ENCODE results near the gene UGGT2.
"Not testable (repeated sequence)": the region's sequence is repeated elsewhere in the genome, so short reads cannot be mapped to it uniquely, and the experiment has no call there.

The UGGT2 gene

GRCh38 chr13:96046449-96047126 is 6.6 kb downstream of the UGGT2 start:
- DNase-seq (ENCODE audit: low read depth in 2 of 2), result not testable (repeated sequence)

GRCh38 chr13:96044238-96044637 is 9.0 kb downstream of the UGGT2 start:
- DNase-seq (ENCODE audit: low read depth in 2 of 2), result no peak

- DNase-seq (ENCODE audit: low read depth in 2 of 2), result no peak
These were observed 11.7 kb downstream of the UGGT2 start for GRCh38 chr13:96041326-96042110.

- no peak for DNase-seq (ENCODE audit: low read depth in 2 of 2)
These were observed 16.7 kb downstream of the UGGT2 start for GRCh38 chr13:96036515-96036914.

GRCh38 chr13:96034662-96035061 is 18.5 kb downstream of the UGGT2 start:
- no peak for DNase-seq (ENCODE audit: low read depth in 2 of 2)

- no peak for DNase-seq (ENCODE audit: low read depth in 2 of 2)
These were observed 19.8 kb downstream of the UGGT2 start for GRCh38 chr13:96033220-96034015.

GRCh38 chr13:96032717-96033116 is 20.5 kb downstream of the UGGT2 start:
- DNase-seq (ENCODE audit: low read depth in 2 of 2), result no peak

GRCh38 chr13:96029002-96029401 is 24.2 kb downstream of the UGGT2 start:
- DNase-seq (ENCODE audit: low read depth in 2 of 2), result no peak

- DNase-seq (ENCODE audit: low read depth in 2 of 2), result no peak
These were observed 25.7 kb downstream of the UGGT2 start for GRCh38 chr13:96027496-96027895.

GRCh38 chr13:96025283-96025682 is 27.9 kb downstream of the UGGT2 start:
- no peak for DNase-seq (ENCODE audit: low read depth in 2 of 2)

GRCh38 chr13:96020931-96021330 is 32.3 kb downstream of the UGGT2 start:
- DNase-seq (ENCODE audit: low read depth in 2 of 2), result no peak

GRCh38 chr13:96020155-96020575 is 33.0 kb downstream of the UGGT2 start:
- no peak for DNase-seq (ENCODE audit: low read depth in 2 of 2)

GRCh38 chr13:96018135-96018534 is 35.1 kb downstream of the UGGT2 start:
- DNase-seq (ENCODE audit: low read depth in 2 of 2), result no peak

- no peak for DNase-seq (ENCODE audit: low read depth in 2 of 2)
These were observed 41.8 kb downstream of the UGGT2 start for GRCh38 chr13:96011291-96011872.

GRCh38 chr13:96003304-96003703 is 49.9 kb downstream of the UGGT2 start:
- DNase-seq (ENCODE audit: low read depth in 2 of 2), result no peak

- no peak for DNase-seq (ENCODE audit: low read depth in 2 of 2)
These were observed 50.7 kb downstream of the UGGT2 start for GRCh38 chr13:96002322-96003131.

- DNase-seq (ENCODE audit: low read depth in 2 of 2), result no peak
These were observed 53.1 kb downstream of the UGGT2 start for GRCh38 chr13:96000069-96000468.

GRCh38 chr13:95987841-95988240 is 65.4 kb downstream of the UGGT2 start:
- DNase-seq (ENCODE audit: low read depth in 2 of 2), result no peak

GRCh38 chr13:95982144-95982543 is 71.1 kb downstream of the UGGT2 start:
- no peak for DNase-seq (ENCODE audit: low read depth in 2 of 2)

GRCh38 chr13:95972651-95973050 is 80.5 kb downstream of the UGGT2 start:
- DNase-seq (ENCODE audit: low read depth in 2 of 2), result not testable (repeated sequence)

- DNase-seq (ENCODE audit: low read depth in 2 of 2), result no peak
These were observed 82.3 kb downstream of the UGGT2 start for GRCh38 chr13:95970878-95971277.

Measured in stimulated activated CD4-positive, alpha-beta T cell treated with anti-CD3 and anti-CD28 coated beads, Interleukin-15, amount 100 ng/mL, for 48 hours (primary cell).